Activated CD8-positive, alpha-beta memory T cell treated with anti-CD3 and anti-CD28 coated beads for 24 hours (primary cell): Measurements from ENCODE around the gene REEP1.

ENCODE experiments used
- DNase-seq: peaks from one replicate; pipeline ENCODE4 v3.0.0-alpha.2; 2020

Gene REEP1, protein sequence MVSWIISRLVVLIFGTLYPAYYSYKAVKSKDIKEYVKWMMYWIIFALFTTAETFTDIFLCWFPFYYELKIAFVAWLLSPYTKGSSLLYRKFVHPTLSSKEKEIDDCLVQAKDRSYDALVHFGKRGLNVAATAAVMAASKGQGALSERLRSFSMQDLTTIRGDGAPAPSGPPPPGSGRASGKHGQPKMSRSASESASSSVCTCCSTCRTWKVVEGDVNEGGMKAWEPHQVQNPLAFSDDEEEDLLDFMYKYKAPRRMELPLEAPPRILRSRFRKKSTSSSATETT

GRCh38 chr2:86337244-86337835, at the start of gene REEP1:
TSS of gene REEP1 (minus strand) at chr2:86337626. CDS start at chr2:86337510, 116 bp downstream.
- DNase-seq = peak; percentile 66

DNA sequence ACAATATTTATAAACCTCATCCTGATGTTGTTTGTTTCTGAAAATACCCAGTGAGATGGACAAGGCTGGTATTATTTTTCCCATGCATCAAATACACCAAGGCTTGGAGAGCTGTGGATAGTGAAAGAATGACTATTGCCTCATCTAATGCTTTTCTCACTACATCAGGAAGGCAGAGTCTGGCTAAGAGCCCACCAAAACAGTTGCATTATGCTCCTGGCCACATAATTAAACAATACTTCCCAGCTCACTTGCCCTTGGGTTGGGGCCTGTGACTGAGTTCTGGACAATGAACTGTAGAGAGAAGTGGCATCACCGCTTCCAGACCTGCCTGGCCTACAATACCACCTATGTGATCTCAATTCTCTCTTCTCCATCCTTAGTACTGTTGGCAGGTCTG, 46.4 kb upstream of the REEP1 start:
- no peak for DNase-seq

- no peak for DNase-seq
Observed at GRCh38 chr2:86382698-86383097, 45.3 kb upstream of the REEP1 start.

DNA sequence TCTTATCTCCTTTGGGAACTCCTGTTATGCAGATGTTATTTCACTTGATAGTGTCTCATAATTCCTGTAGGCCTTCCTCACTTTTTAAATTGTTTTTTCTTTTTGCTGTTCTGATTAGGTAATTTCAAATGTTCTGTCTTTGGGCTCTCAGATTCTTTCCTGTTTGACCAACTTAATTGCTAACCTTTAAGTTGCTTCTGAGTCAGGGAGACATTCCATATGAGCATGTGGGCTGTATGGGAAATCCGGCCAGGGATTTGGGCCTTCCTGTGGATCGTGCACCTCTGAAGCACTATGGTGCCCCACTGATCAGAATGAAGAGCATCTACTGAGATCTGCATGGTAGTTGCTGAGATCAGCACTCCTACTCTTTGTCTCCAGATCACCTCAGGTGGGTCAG, 44.7 kb upstream of the REEP1 start:
- no peak for DNase-seq

DNA sequence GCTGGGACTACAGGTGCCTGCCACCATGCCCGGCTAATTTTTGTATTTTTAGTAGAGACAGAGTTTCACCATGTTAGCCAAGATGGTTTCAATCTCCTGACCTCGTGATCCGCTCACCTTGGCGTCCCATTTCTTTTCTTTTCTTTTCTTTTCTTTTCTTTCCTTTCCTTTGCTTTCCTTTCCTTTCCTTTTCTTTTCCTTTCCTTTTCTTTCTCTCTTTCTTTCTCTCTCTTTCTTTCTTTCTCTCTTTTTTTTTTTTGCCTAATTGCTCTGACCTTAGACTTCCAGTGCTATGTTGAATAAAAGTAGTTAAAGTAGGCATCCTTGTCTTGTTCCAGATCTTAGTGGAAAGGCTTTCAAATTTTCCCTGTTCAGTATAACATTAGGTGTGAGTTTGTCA, 41.0 kb upstream of the REEP1 start:
- no peak for DNase-seq

DNA sequence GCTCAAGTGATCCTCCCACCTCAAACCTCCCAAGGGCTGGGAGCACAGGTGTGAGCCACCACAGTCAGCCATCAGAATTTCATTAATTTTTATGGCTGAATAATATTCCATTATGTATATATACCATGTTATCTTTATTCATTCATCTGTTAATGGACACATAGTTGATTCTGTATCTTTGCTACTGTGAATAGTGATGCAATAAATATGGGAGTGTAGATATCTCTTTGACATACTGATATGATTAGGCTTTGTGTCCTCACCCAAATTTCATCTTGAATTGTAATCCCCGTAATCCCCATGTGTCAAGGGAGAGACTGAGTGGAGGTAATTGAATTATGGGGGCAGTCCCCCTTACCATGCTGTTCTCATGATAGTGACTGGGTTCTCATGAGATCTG, 38.2 kb upstream of the REEP1 start:
- no peak for DNase-seq

- no peak for DNase-seq
Observed at GRCh38 chr2:86372641-86373502, 35.4 kb upstream of the REEP1 start.

DNA sequence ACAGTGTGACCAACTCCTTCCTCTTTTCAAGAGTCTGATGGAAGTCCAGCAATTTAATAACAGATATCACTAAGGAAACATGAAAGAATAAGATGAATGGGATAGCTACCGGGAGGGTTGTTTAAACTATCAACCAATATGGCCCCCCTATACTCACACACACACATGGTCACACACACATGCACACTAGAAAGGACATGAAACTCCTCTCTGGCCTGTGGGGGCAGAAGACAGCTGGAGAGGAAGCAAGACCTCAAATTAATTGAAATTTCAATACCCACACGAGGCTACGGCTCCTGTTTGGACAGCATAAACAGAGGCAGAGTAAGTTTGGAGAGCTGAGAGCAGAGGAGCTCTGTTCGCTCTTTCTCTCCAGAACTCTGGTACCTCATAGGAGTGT, 34.7 kb upstream of the REEP1 start:
- no peak for DNase-seq

GRCh38 chr2:86371527-86371926, 34.1 kb upstream of the REEP1 start:
- DNase-seq = no peak

DNA sequence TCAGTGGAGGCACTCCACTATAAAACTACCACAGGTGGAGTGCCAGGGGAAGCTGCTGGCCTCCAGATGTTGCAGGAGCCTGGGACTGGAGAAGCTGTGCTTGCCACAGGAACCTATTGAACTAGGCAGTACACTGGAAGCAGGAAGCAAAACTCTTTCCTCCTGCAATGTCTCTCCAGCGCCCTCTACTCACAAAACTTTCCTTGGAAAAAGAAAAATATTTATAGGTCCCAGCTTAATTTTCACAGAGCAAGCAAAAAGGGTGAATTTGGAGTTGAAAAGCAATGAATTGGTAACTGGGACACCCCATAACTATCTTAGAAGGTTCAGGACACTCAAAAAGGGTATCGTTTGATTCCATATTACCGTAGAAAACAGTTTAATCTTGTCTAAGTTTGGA, 33.2 kb upstream of the REEP1 start:
- no peak for DNase-seq

DNA sequence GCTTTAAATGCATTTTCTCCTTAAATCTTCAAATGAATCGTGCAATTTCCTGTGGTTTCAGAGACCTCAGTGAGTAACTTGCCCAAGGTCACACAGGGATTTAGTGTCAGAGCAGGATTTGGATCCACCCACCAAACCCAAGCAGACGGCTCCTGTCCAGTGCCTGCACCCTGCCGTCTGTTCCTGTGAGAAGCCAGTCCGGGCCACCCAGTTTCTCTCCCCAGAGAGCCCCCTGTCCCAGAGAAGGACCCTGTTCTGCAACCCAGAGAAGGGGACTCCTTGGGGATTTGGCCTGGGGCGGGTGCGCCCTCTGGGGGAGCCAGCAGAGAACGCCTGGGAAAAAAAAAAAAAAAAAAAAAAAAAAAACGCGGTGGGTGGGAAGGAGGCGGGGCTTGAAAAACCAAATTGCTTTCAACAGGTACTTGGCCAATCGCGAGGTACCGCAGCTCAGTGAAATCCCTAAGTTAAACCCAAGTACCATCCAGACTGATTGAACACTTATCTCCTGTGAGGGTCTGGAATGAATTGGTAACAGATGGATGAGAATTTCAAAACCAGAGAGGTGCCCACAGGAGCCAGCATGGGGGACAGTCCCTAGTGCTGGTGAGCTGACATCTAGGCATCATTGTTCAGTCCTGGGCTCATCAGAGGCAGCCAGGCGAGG, 30.9 kb upstream of the REEP1 start:
- DNase-seq = peak; percentile 76

DNA sequence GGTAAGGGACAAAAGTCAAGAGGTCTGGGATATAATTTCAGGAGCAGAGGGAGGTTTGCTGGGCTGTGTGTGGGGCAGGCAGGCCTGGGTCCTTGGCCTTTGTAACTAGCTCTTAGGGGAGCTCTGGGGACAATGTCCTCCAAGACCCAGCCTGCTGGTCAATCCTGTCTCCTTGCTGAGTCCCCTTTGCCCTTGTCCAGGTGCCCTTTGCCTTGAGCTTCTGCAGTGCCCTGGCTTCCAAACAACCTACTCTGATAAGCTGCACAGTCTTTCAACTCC, 30.0 kb upstream of the REEP1 start:
- no peak for DNase-seq

DNA sequence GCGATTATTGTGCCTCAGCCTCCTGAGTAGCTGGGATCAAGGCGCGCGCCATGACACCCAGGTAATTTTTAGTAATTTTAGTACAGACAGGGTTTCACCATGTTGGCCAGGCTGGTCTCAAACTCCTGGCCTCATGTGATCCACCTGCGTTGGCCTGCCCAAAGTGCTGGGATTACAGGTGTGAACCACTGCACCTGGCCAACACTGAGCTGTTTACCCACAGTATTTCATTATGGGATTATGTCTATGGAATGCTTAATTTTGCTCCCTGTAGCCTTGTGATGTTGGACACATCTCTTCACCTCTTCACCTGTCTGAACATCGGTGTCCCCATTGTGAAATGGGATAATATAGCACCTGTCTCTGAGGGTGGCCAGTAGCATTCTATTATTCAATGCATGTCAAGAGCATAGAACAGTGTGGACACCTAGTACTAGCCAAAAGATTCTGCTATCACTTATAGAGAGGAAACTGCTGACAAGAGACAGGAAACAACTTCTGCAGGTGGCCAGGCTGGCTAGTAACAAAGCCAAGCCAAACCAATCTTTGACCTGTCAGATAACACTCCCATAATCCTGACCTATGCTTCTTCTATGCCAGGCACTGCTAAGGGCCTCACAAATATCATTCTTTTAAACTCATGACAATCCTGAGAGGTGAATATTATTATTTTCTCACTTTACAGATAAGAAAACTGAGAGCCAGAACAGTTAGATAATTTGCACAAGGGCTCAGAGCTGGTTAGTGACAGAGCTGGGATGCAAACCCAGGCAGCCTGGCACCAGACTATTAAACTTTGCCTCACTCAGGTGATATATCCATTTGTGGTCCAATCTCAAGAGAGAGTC, 29.4 kb upstream of the REEP1 start:
- no peak for DNase-seq

- no peak for DNase-seq
Observed at GRCh38 chr2:86364894-86365293, 27.5 kb upstream of the REEP1 start.

DNA sequence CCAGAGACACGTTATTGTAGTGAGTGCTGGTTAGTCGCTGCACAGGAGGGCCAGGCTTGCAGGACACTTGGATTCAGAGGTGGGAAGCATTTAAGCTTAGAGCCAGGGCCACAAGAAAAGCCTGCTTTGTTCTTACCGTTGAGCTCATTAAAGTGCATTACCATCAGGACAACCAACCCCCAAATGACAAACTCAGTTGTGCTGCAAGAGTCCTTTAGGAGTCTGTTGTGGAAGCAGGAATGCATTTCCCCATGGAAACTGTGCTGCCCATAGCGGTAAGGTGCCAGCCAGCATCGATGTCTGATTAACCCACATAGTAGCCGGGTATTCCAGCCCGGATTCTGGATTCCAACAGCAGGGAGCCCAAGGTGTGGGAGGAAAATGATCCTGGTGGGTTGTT, 23.4 kb upstream of the REEP1 start:
- no peak for DNase-seq

- DNase-seq = no peak
Observed at GRCh38 chr2:86358957-86359356, 21.5 kb upstream of the REEP1 start.

GRCh38 chr2:86357392-86357963, 20.1 kb upstream of the REEP1 start:
- DNase-seq = no peak

GRCh38 chr2:86352727-86353221, 15.3 kb upstream of the REEP1 start:
- DNase-seq = no peak

- DNase-seq = no peak
Observed at GRCh38 chr2:86352137-86352726, 14.8 kb upstream of the REEP1 start.

DNA sequence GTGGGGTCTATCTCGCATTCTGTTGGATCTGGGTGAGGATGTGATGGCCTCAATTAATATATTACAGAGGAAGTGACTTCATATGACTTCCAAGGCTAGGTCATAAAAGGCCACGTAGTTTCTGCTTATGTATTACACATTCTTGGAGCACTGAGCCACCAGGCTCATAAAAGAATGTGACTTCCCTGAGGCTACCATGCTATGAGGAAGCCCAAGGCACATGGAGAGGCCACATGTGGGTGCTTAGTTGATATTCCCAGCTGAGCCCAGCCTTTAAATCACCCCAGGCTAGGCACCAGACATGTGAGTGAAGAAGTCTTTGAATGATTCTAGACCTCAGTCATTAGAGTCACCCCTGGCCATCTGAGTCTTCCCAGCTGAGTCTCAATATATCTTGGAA, 13.3 kb upstream of the REEP1 start:
- DNase-seq = no peak

DNA sequence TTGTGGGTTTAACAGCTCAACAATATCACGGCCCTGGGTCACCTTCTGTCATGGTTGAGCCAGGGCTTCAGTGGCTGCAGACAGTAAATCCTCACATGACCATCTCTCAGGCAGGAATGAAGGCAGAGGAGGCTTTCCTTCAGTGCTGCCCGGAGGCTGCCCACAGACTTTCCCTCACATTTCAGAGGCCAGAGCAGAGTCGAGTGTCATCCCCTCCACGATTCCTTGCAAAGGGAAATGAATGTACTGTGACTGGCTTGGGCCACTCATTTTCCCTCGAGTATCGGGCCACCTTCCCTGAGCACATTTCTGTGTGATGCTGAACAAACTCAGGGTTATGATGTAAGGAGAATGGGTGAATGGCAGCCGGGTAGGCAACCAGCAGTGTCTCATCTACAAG, 10.0 kb upstream of the REEP1 start:
- DNase-seq = no peak
